LHCN-M2 (cell line): ENCODE data around the gene SUSD6. TPM values are rescaled to one million over a fixed set of nuclear protein-coding genes. Genes with fewer than 3 reads are reported as not detected.

ENCODE experiments used
- DNase-seq: peaks from one replicate; pipeline ENCODE4 v3.0.0-alpha.2; 2012; ENCODE audit warnings: low read depth
- total RNA-seq: library from RNA; depleted of rRNA; stranded (reverse); fragments of >200 nt; gene quantifications from 2 replicates; pipeline ENCODE4 v1.2.3, GENCODE V29; 2014

SUSD6 gene
- total RNA-seq, 1 experiment from 2014 or later, result 6.8 TPM

- DNase-seq, result peak; percentile 36
Observed at GRCh38 chr14:69648480-69649451, 37.4 kb downstream of the SUSD6 start.

GRCh38 chr14:69650948-69651369, 39.6 kb downstream of the SUSD6 start:
- no peak for DNase-seq

- no peak for DNase-seq
Observed at GRCh38 chr14:69651664-69652063, 40.3 kb downstream of the SUSD6 start.

- DNase-seq, result no peak
Observed at GRCh38 chr14:69652942-69653684, 41.7 kb downstream of the SUSD6 start.

- DNase-seq, result no peak
Observed at GRCh38 chr14:69654116-69654515, 42.7 kb downstream of the SUSD6 start.

GRCh38 chr14:69657950-69658355, 46.6 kb downstream of the SUSD6 start:
- no peak for DNase-seq

GRCh38 chr14:69658664-69659261, 47.4 kb downstream of the SUSD6 start:
- no peak for DNase-seq

- no peak for DNase-seq
Observed at GRCh38 chr14:69660344-69661193, 49.2 kb downstream of the SUSD6 start.

- DNase-seq, result no peak
Observed at GRCh38 chr14:69661194-69661537, 49.8 kb downstream of the SUSD6 start.

GRCh38 chr14:69662636-69663299, 51.4 kb downstream of the SUSD6 start:
- no peak for DNase-seq

GRCh38 chr14:69663300-69663643, 51.9 kb downstream of the SUSD6 start:
- no peak for DNase-seq

GRCh38 chr14:69664265-69664664, 52.9 kb downstream of the SUSD6 start:
- DNase-seq, result no peak

GRCh38 chr14:69664865-69665526, 53.6 kb downstream of the SUSD6 start:
- DNase-seq, result no peak

GRCh38 chr14:69665631-69666030, 54.2 kb downstream of the SUSD6 start:
- DNase-seq, result no peak

- no peak for DNase-seq
Observed at GRCh38 chr14:69666112-69666511, 54.7 kb downstream of the SUSD6 start.

GRCh38 chr14:69666690-69667211, 55.4 kb downstream of the SUSD6 start:
- no peak for DNase-seq

- DNase-seq, result no peak
Observed at GRCh38 chr14:69667938-69668335, 56.5 kb downstream of the SUSD6 start.

- no peak for DNase-seq
Observed at GRCh38 chr14:69669375-69669774, 58.0 kb downstream of the SUSD6 start.

- no peak for DNase-seq
Observed at GRCh38 chr14:69670093-69670492, 58.7 kb downstream of the SUSD6 start.
